Testis (tissue), 2 donors: Measurements from ENCODE around the gene MYBPH.

Experiments
- CTCF ChIP-seq, 3 experiments: fragments of 450-650 bp in 2 of 3; fragments of 200-600 bp in 1 of 3; sonication (generic) in 1 of 3; IDR thresholded peaks; one replicate each; pipeline ENCODE4 v1.5.1; 2016 to 2019; ENCODE audit warnings: antibody characterized with exemption in 3 of 3, mild to moderate bottlenecking in 2 of 3, moderate library complexity in 1 of 3
- POLR2A ChIP-seq: fragments of 450-650 bp; IDR thresholded peaks from one replicate; pipeline ENCODE4 v1.6.1; 2017; ENCODE audit warnings: antibody characterized with exemption, mild to moderate bottlenecking, moderate library complexity

- TF ChIP-seq CTCF (IDR thresholded peaks at IDR 0.05) (no peak), POLR2A (no peak)
These were observed 5.1 kb upstream of the MYBPH start for GRCh38 chr1:203180611-203181330.
